HL-60/S4 (cell line): ENCODE measurements around the gene APOC4.

Experiments used
- in situ Hi-C: fragments of 300-500 bp; cut with MboI; formaldehyde crosslinking; loops from 2 replicates; pipeline ENCODE4 v1.14.3; 2022; ENCODE audit warnings: low sequenced_read_pairs

The APOC4 gene

GRCh38 chr19:44942067-44942571, at the start of gene APOC4:
TSS of gene APOC4 (plus strand) at chr19:44942237. CDS start at chr19:44942278, 41 bp downstream.
- in situ Hi-C loops, result no loop called here

- in situ Hi-C loops, result no loop called here
Measured at GRCh38 chr19:44892932-44893331, 49.1 kb upstream of the APOC4 start.

GRCh38 chr19:44893332-44894051, 48.5 kb upstream of the APOC4 start:
- in situ Hi-C loops, result no loop called here

GRCh38 chr19:44894052-44894400, 48.0 kb upstream of the APOC4 start:
- in situ Hi-C loops, result no loop called here

- in situ Hi-C loops, result no loop called here
Measured at GRCh38 chr19:44894946-44895345, 47.1 kb upstream of the APOC4 start.

GRCh38 chr19:44897835-44898234, 44.2 kb upstream of the APOC4 start:
- in situ Hi-C loops, result no loop called here

- in situ Hi-C loops, result no loop called here
Measured at GRCh38 chr19:44900328-44901244, 41.5 kb upstream of the APOC4 start.

GRCh38 chr19:44903216-44903601, 38.8 kb upstream of the APOC4 start:
- in situ Hi-C loops, result no loop called here

- in situ Hi-C loops, result no loop called here
Measured at GRCh38 chr19:44903602-44904425, 38.2 kb upstream of the APOC4 start.

- in situ Hi-C loops, result no loop called here
Measured at GRCh38 chr19:44904426-44904994, 37.5 kb upstream of the APOC4 start.

GRCh38 chr19:44905437-44906160, 36.4 kb upstream of the APOC4 start, which contains the start of gene APOE:
TSS of gene APOE (plus strand) at chr19:44905796. CDS start at chr19:44906625, 829 bp downstream.
- in situ Hi-C loops, result no loop called here

- in situ Hi-C loops, result no loop called here
Measured at GRCh38 chr19:44907613-44908012, 34.4 kb upstream of the APOC4 start.

- in situ Hi-C loops, result no loop called here
Measured at GRCh38 chr19:44908074-44908835, 33.8 kb upstream of the APOC4 start.

- in situ Hi-C loops, result no loop called here
Measured at GRCh38 chr19:44908836-44909261, 33.2 kb upstream of the APOC4 start.

GRCh38 chr19:44909775-44910174, 32.3 kb upstream of the APOC4 start:
- in situ Hi-C loops, result loop anchor here (5.0 kb wide), 1 partner anchor 38 kb away; the partner anchor contains the start of gene APOC2

GRCh38 chr19:44911896-44912295, 30.1 kb upstream of the APOC4 start:
- in situ Hi-C loops, result loop anchor here (5.0 kb wide), 1 partner anchor 35 kb away; the partner anchor contains the start of gene APOC2

- in situ Hi-C loops, result loop anchor here (5.0 kb wide), 1 partner anchor 34 kb away; the partner anchor contains the start of gene APOC2
Measured at GRCh38 chr19:44912854-44913253, 29.2 kb upstream of the APOC4 start.

- in situ Hi-C loops, result loop anchor here (5.0 kb wide), 1 partner anchor 34 kb away; the partner anchor contains the start of gene APOC2
Measured at GRCh38 chr19:44913512-44914432, 28.3 kb upstream of the APOC4 start.
